Natural killer cell (primary cell): ENCODE data around the gene CCR9. TPM values are rescaled to one million over a fixed set of nuclear protein-coding genes. Genes with fewer than 3 reads are reported as not detected.
"Not testable (repeated sequence)": the region's sequence is repeated elsewhere in the genome, so short reads cannot be mapped to it uniquely, and the experiment has no call there.

Experiments
- ATAC-seq, 3 donors: fragments of 150-1000 bp in 2 of 3; fragments of 200-7000 bp in 1 of 3; cut with Tn5 transposase; 1 replicate in 1 of 3; 2 replicates in 2 of 3; pipeline ENCODE4 v1.10.0; 2021; ENCODE audit warnings: mild to moderate bottlenecking in 2 of 3, moderate library complexity in 2 of 3
- DNase-seq, 2 donors: peaks; one replicate each; pipeline versions ENCODE4 v3.0.0 to v3.0.0-alpha.2; 2013 to 2021; ENCODE audit warnings: mixed read lengths in 1 of 2
- H3K27ac ChIP-seq: one replicate; pipeline ENCODE4 v1.5.1; 2013; ENCODE audit warnings: mild to moderate bottlenecking, low read length
- H3K27me3 ChIP-seq: one replicate; pipeline ENCODE4 v1.6.1; 2013; ENCODE audit warnings: low read length; ENCODE audit not compliant: control insufficient read depth, insufficient read depth
- H3K36me3 ChIP-seq: one replicate; pipeline ENCODE4 v1.6.1; 2013; ENCODE audit warnings: low read length; ENCODE audit not compliant: control insufficient read depth, insufficient read depth
- H3K4me1 ChIP-seq: one replicate; pipeline ENCODE4 v1.6.1; 2013; ENCODE audit warnings: low read length; ENCODE audit not compliant: control insufficient read depth, insufficient read depth
- H3K4me3 ChIP-seq: one replicate; pipeline ENCODE4 v1.5.1; 2013; ENCODE audit warnings: low read length
- H3K9me3 ChIP-seq: one replicate; pipeline ENCODE4 v1.6.1; 2013; ENCODE audit warnings: low read length; ENCODE audit not compliant: control insufficient read depth, insufficient read depth
- H3K27ac Mint-ChIP-seq, 2 donors: one replicate each; pipeline ENCODE4 v1.8.0; 2022; ENCODE audit warnings: mild to moderate bottlenecking in 2 of 2, mixed read lengths in 2 of 2, moderate library complexity in 1 of 2
- H3K27me3 Mint-ChIP-seq, 2 donors: one replicate each; pipeline ENCODE4 v1.8.0; 2022; ENCODE audit warnings: low read depth in 2 of 2, mixed read lengths in 2 of 2
- H3K36me3 Mint-ChIP-seq: one replicate; pipeline ENCODE4 v1.8.0; 2022; ENCODE audit warnings: mixed read lengths
- H3K4me1 Mint-ChIP-seq, 2 donors: one replicate each; pipeline ENCODE4 v1.8.0; 2022; ENCODE audit warnings: mixed read lengths in 2 of 2
- H3K4me3 Mint-ChIP-seq: one replicate; pipeline ENCODE4 v1.8.0; 2022; ENCODE audit warnings: mild to moderate bottlenecking, moderate library complexity, mixed read lengths
- H3K9me3 Mint-ChIP-seq, 2 donors: one replicate each; pipeline ENCODE4 v1.8.0; 2022; ENCODE audit warnings: mixed read lengths in 2 of 2
- CTCF ChIP-seq: fragments of 200-600 bp; IDR thresholded peaks from one replicate; pipeline ENCODE4 v1.8.0; 2022; ENCODE audit warnings: antibody characterized with exemption
- WGBS: methylation state at CpG from one replicate; pipeline ENCODE4 v1.1.7; 2013; ENCODE audit warnings: missing lambda C conversion rate; ENCODE audit not compliant: insufficient coverage; 5-methylcytosine and 5-hydroxymethylcytosine counted together
- intact Hi-C: fragments of 100-400 bp; cut with micrococcal nuclease; formaldehyde crosslinking; loops from one replicate; pipeline ENCODE4 v1.14.2; 2022
- total RNA-seq, 4 donors: library from RNA; stranded (reverse); fragments of 120-200 nt in 1 of 4; gene quantifications; one replicate each; pipeline versions ENCODE4 v1.2.3 to v1.2.4, GENCODE V29; 2013 to 2022

Gene CCR9
- total RNA-seq, 3 donors from 2014 or later (not counting 1 experiment from before 2014, with no cell fraction given): 0.27 TPM; not detected in 2

GRCh38 chr3:45848392-45848791 lies 38.0 kb upstream of the CCR9 start:
- no peak overlapping the region for H3K27ac Mint-ChIP-seq
- Histone ChIP-seq H3K4me1 (no peaks in the 10 kb centered on the region), H3K9me3 (no peaks in the 10 kb centered on the region), H3K36me3 (no peaks in the 10 kb centered on the region), H3K27me3 (no peaks in the 10 kb centered on the region), H3K27ac (no peak overlapping the region), H3K4me3 (no peak overlapping the region)
- H3K9me3 Mint-ChIP-seq: no peaks in the 10 kb centered on the region
- 86% methylated on average over 1 of the region's 1 CpG for WGBS
- no peak for ATAC-seq
- H3K4me1 Mint-ChIP-seq: peaks cover 13 to 32% of the 10 kb centered on the region in 2 donors
- intact Hi-C loops: loop anchor here (10.0 kb wide), 1 partner anchor 154 kb away; no protein-coding TSS in a partner anchor
- no peaks in the 10 kb centered on the region for H3K36me3 Mint-ChIP-seq
- H3K4me3 Mint-ChIP-seq: no peak overlapping the region
- no peak for DNase-seq
- no peak for TF ChIP-seq CTCF
- no peaks in the 10 kb centered on the region for H3K27me3 Mint-ChIP-seq

GRCh38 chr3:45852828-45853227 lies 33.5 kb upstream of the CCR9 start:
- H3K4me3 ChIP-seq: no peak overlapping the region
- intact Hi-C loops: no loop called here
- H3K27me3 ChIP-seq: no peaks in the 10 kb centered on the region
- H3K27ac ChIP-seq: no peak overlapping the region
- H3K4me1 Mint-ChIP-seq: peaks cover 5 to 21% of the 10 kb centered on the region in 2 donors
- H3K4me1 ChIP-seq: no peaks in the 10 kb centered on the region
- H3K9me3 Mint-ChIP-seq: no peaks in the 10 kb centered on the region
- no peak for ATAC-seq
- H3K27me3 Mint-ChIP-seq: no peaks in the 10 kb centered on the region
- DNase-seq: no peak
- no peaks in the 10 kb centered on the region for H3K36me3 ChIP-seq
- no peaks in the 10 kb centered on the region for H3K9me3 ChIP-seq
- 10% methylated on average over 2 of the region's 2 CpGs for WGBS
- no peaks in the 10 kb centered on the region for H3K36me3 Mint-ChIP-seq
- H3K27ac Mint-ChIP-seq: peak overlapping the region in 1 of 2 donors; percentile 61
- no peak overlapping the region for H3K4me3 Mint-ChIP-seq
- no peak for TF ChIP-seq CTCF

GRCh38 chr3:45856323-45856722 lies 30.0 kb upstream of the CCR9 start:
- intact Hi-C loops, H3K4me3 ChIP-seq, H3K4me3 Mint-ChIP-seq, H3K27me3 ChIP-seq, H3K27ac Mint-ChIP-seq, H3K27ac ChIP-seq, H3K9me3 ChIP-seq, H3K36me3 Mint-ChIP-seq, ATAC-seq, H3K36me3 ChIP-seq, H3K4me1 ChIP-seq, H3K27me3 Mint-ChIP-seq, H3K9me3 Mint-ChIP-seq: not testable (repeated sequence)
- H3K4me1 Mint-ChIP-seq: peaks cover 5 to 21% of the 10 kb centered on the region in 2 donors
- DNase-seq: peak in 1 of 2 donors; percentile 43
- 33% methylated on average over 1 of the region's 1 CpG for WGBS

- H3K27me3 ChIP-seq, H3K27ac ChIP-seq, H3K27me3 Mint-ChIP-seq, DNase-seq, intact Hi-C loops, H3K4me1 ChIP-seq, H3K9me3 Mint-ChIP-seq, H3K9me3 ChIP-seq, ATAC-seq, H3K36me3 ChIP-seq, H3K4me3 ChIP-seq, H3K27ac Mint-ChIP-seq, H3K36me3 Mint-ChIP-seq, H3K4me3 Mint-ChIP-seq: not testable (repeated sequence)
- H3K4me1 Mint-ChIP-seq: peaks cover 5 to 18% of the 10 kb centered on the region in 2 donors
- WGBS: 95% methylated on average over 2 of the region's 2 CpGs
These were observed 29.3 kb upstream of the CCR9 start for GRCh38 chr3:45857024-45857423.
